Right renal pelvis (tissue), 4 donors: ENCODE measurements around the gene SHTN1. TPM values are rescaled to one million over a fixed set of nuclear protein-coding genes. Genes with fewer than 3 reads are reported as not detected.

Source experiments
- DNase-seq, 4 donors: peaks; one replicate each; pipeline ENCODE4 v3.0.0-alpha.2; 2013; ENCODE audit warnings: low read depth in 4 of 4, low spot score in 3 of 4, missing footprints in 1 of 4
- polyA plus RNA-seq, 4 donors: library from polyadenylated mRNA; unstranded; fragments of 120-200 nt; gene quantifications; one replicate each; pipeline ENCODE4 v1.2.1, GENCODE V29; 2013; ENCODE audit not compliant: insufficient read length in 4 of 4

Gene SHTN1
- polyA plus RNA-seq, 4 donors: 19.8 to 27.8 (median 25.0) TPM

GRCh38 chr10:116878123-116878522 lies 126.9 kb downstream of the SHTN1 start:
- DNase-seq: no peak

- no peak for DNase-seq
Observed at GRCh38 chr10:116877391-116877790, 127.6 kb downstream of the SHTN1 start.

DNA sequence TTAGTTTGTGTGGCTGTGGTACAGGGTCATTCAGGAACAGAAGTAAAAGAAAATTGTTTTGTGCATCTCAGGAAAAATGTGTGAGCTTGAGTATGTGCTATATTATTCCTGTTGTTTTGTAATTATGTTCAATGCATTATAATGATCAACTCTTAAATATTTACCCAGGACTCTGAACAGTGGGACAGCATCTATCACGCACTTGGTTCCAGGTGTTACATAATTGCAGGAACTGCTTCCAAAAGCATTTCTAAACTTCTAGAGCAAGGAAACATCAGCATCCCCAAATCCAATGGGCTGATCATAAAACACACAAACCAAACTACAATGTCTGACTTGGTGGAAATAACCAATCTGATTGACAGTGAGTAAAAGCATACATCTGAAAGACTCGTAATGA lies 129.1 kb downstream of the SHTN1 start:
- DNase-seq: no peak

- no peak for DNase-seq
Observed at GRCh38 chr10:116873134-116873533, 131.9 kb downstream of the SHTN1 start.

GRCh38 chr10:116870949-116871348 lies 134.0 kb downstream of the SHTN1 start:
- no peak for DNase-seq

DNA sequence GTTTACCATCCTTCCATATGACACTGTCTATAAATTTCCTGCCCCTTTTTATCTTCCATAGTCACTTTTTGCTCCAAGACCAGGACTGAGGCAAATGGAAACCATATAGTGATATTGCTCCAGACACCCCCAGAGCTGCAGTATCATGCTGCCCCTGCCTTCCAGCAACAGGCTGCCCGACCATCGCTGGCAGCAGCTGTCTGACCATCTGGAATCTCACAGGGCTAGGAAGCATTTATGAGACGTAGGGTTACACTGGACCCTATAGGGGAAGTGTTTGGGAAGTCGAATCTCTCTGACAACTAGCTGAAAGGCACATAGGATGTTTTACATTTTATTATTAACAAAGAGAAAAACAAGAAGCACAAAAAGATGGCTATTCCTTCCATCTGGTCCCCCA lies 136.3 kb downstream of the SHTN1 start:
- DNase-seq: no peak

- DNase-seq: no peak
Observed at GRCh38 chr10:116868198-116868676, 136.8 kb downstream of the SHTN1 start.

GRCh38 chr10:116866987-116867595 lies 137.9 kb downstream of the SHTN1 start:
- no peak for DNase-seq

DNA sequence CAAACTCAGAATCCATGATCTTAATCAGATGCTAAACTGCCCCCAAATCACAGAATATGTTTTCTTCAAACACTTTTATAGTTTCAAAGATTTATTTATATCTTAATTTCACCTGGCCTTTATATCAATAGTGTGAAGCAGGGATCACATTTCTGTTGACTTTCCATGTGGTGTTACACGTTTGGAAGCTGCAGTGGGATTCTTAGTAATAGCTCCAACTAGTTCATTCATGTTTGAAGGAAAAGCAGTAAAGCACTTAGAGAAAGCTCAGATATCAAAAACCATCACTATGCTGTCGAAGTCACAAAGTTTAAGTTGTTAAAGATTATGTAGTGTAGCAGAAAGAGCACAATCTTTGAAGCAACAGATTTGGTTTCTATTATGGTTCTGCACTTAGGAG lies 138.9 kb downstream of the SHTN1 start:
- DNase-seq: no peak

DNA sequence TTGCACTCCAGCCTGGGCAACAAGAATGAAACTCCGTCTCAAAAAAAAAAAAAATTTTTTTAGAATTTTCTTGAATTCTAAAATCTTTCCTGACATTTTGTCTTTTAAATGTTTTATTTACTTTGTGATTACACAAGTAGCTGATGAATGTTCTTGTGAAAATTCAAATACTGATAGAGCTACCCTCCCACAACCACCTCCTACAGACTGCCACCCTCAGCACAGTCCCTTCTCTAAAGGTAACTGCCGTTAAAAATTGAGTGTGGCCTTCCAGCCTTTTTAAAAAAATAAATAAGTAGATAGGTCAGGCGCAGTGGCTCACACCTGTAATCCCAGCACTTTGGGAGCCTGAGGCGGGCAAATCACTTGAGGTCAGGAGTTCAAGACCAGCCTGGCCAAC lies 140.6 kb downstream of the SHTN1 start:
- DNase-seq: no peak

- DNase-seq: no peak
Observed at GRCh38 chr10:116861796-116862195, 143.2 kb downstream of the SHTN1 start.

DNA sequence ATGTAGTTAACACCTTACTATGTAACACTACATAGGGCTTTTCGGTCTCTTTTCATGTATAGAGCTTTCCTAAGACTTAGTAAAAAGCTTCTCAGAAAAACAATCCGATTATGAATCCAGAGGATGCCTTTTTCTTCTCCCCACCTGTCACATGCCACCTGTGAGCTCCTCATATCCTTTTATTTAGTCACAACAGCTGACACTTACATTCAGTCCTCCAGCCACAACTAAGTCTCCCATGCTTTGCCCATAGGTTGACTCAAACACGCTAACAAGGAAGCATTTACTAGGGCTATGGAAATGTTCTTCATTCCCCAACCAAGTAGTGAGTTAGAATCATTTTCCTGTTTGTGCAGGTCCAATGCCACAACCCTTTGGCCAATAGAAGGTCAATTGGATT lies 147.8 kb downstream of the SHTN1 start:
- DNase-seq: no peak

DNA sequence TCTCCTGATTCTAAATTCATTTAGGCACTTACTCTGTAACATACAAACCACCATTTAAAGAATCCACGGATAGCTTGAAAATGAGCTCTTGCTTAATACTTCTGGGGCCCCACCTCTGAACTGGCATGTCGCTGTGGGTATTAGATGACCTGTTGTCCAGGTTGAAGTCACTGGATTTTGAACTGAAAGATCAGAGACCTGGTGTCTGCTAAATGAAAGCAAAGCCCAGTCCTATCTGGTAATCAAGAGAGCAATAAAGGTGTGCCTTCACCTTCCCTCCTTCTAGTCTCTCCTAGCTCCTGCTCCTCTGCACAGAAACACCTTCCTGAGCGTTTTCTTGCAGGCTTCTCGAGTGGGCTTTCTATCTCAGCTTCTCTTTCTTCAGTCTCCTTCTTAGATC lies 151.3 kb downstream of the SHTN1 start:
- no peak for DNase-seq

DNA sequence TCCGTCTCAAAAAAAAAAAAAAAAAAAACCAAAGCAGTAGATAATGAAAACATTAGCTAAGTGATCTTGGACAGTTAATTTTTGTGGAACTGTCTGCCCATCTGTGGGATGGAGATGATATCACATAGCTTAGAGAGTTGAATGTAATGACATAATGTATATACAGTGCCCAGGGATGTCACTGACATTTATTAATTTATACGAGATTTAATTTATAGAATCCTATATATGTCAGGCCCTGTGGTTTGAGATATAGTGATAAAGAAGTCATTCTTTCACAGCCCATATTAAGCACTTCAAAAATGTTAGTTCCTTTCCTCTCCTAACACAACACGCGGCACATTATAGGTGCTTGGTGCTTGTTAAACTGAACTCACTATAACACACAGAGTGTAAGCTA lies 151.7 kb downstream of the SHTN1 start:
- DNase-seq: no peak

DNA sequence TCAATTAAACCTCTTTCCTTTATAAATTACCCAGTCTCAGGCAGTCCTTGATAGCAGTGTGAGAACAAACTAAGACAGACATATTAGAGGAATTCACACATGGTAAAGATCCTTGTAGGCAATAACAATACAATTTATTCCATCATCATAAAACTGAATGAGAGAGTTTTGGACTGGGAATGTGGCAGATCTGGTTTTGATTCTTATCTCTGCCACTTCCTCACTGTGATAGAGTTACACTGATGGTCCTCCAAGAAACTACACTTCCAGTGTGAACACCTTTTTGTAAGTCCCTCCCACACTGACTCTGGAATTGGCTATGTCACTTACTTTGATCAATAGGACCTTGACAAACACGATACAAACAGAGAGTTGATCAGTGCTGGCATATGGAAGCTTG lies 152.7 kb downstream of the SHTN1 start:
- no peak for DNase-seq

GRCh38 chr10:116850058-116850611 lies 154.9 kb downstream of the SHTN1 start:
- no peak for DNase-seq

- peak; percentile 86 to 93 (median 88) for DNase-seq
Observed at GRCh38 chr10:116849248-116850057, 155.5 kb downstream of the SHTN1 start, which contains the start of gene ENO4. TSS of gene ENO4 (plus strand) at chr10:116849499. CDS start at chr10:116849567, 68 bp downstream.

GRCh38 chr10:116848944-116849247 lies 156.1 kb downstream of the SHTN1 start:
- no peak for DNase-seq

DNA sequence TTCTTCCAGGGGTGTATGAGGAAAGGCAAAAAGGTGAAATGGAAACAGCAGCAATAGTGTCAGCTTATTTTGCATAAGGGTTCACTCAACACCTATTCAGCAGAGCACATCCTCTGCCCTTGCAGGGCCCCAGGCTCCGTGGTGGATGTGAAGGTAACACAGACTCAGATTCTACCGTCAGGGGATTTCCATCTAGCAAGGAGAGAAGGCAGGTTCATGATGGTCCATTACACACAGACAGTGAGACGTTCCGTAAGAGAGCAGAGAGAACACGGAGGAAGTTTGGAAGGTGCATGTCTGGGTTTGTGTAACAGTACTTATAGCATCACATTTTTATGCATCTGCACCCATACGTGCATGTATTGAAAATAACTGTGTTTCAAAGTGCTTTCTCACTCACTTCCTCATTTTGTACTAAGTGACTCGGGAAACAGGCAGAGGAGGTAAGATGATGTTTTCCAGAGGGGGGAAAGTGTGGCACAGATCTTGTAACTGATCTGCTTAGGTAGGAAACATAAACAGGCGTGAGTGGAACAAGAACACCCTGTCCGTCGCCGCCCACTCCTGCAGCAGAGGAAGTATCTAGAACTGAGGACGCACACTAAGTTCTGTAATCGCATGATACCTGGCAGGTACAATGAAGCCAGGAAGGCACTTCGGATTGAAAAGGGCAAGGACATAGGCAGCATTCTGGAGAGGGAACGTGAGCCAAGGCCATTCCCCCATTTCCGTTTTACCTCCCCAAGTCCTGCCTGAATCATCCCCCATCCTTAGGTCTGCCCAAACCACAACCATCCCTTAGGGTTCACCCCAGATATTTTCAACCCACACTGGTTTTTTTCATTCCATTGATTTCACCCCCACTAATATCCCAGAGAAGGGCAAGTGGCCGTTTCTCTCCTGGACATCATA lies 156.7 kb downstream of the SHTN1 start:
- no peak for DNase-seq

DNA sequence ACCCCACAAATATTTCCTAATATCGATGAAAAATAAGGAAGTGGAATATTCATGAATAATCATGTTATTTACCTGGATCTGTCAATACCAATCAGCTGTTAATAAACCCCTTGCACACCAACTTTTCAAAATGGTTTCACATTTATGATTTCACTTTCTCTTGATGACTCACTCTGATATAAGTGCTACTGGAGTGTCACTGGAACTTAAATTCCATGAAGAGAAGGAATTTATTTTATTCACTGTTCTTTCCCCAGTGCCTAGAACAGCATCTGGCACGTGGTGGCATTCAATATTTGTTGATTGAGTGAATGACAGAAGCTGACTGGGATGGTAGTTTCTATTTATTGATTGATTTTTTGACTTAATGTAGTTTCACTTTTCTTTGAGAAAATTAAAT lies 159.2 kb downstream of the SHTN1 start:
- DNase-seq: no peak
